ENCODE data around the gene FPGS. TPM values are rescaled to one million over a fixed set of nuclear protein-coding genes. Genes with fewer than 3 reads are reported as not detected.

The FPGS gene
- total RNA-seq, 2 donors from 2014 or later, result 58.4 to 80.4 TPM

GRCh38 chr9:127796225-127796813, 6.4 kb upstream of the FPGS start:
- H3K27ac ChIP-seq, result peak overlapping the region; percentile 55 to 82 (median 67)
- peaks cover 92% of the 10 kb centered on the region for H3K4me1 ChIP-seq
- no peaks in the 10 kb centered on the region for H3K9me3 ChIP-seq
- peaks cover 0 to 2% of the 10 kb centered on the region in 2 donors for H3K36me3 ChIP-seq (replicated peaks in 1 of 2; ENCODE audit: insufficient read depth in 1 of 2, low read depth in 2 of 2)
- intact Hi-C loops (cut with DNase I), result no loop called here
- DNase-seq (peak; percentile 71 to 89 (median 80)), ATAC-seq (peak; percentile 39)
- no peak overlapping the region for H3K4me3 ChIP-seq
- H3K27me3 ChIP-seq, result no peaks in the 10 kb centered on the region
- TF ChIP-seq CTCF (IDR thresholded peaks at IDR 0.05) (no peak), POLR2A (IDR thresholded peaks at IDR 0.05) (peak in 1 of 3 donors; percentile 8)
- WGBS, 2 donors, result 25 to 30% methylated on average over 8 of the region's 8 CpGs

DNA sequence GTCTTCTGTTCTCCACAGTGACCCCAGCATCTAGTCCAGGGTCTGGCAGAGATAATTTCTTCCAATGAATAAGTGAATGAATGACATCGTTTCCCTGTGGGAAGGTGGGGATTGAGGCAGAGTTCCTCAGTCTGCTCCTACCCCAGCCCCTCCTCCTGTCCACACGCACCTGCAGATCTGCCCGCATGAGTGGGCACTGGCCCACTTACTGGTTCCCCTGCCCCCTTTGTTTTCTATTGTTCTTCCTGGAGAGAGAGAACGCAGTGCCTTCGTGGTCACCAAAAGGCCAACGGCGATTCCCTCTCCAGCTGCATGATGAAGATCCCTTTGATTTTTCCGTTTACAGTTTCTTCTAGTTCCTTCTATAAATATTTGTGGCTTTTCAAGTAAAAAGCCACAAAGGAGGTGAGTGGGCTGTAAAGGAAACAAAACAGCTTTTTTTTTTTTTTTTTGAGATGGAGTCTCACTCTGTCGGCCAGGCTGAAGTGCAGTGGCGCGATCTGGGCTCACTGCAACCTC, 5.8 kb upstream of the FPGS start:
- Histone ChIP-seq H3K4me3 (no peak overlapping the region), H3K27ac (peak overlapping the region; percentile 55 to 82 (median 67)), H3K9me3 (no peaks in the 10 kb centered on the region), H3K36me3 (replicated peaks in 1 of 2; ENCODE audit: insufficient read depth in 1 of 2, low read depth in 2 of 2) (peaks cover 0 to 2% of the 10 kb centered on the region in 2 donors), H3K4me1 (peaks cover 98% of the 10 kb centered on the region), H3K27me3 (no peaks in the 10 kb centered on the region)
- DNase-seq (no peak), ATAC-seq (no peak)
- intact Hi-C loops (cut with DNase I), result no loop called here
- 48 to 51% methylated on average over 11 of the region's 11 CpGs for WGBS, 2 donors
- TF ChIP-seq CTCF (IDR thresholded peaks at IDR 0.05) (no peak), POLR2A (IDR thresholded peaks at IDR 0.05) (no peak)

- Histone ChIP-seq H3K4me3 (no peak overlapping the region), H3K27me3 (no peaks in the 10 kb centered on the region), H3K4me1 (peaks cover 75% of the 10 kb centered on the region), H3K9me3 (no peaks in the 10 kb centered on the region), H3K36me3 (replicated peaks in 1 of 2; ENCODE audit: insufficient read depth in 1 of 2, low read depth in 2 of 2) (no peaks in the 10 kb centered on the region), H3K27ac (peak overlapping the region; percentile 94 to 96 (median 96))
- intact Hi-C loops (cut with DNase I), result no loop called here
- ATAC-seq (no peak), DNase-seq (no peak)
- TF ChIP-seq POLR2A (IDR thresholded peaks at IDR 0.05), result no peak
- peak in 1 of 7 experiments; percentile 30 for TF ChIP-seq CTCF (IDR thresholded peaks at IDR 0.05)
- 20 to 38% methylated on average over 6 to 10 of the region's 10 CpGs for WGBS, 2 donors
Observed at GRCh38 chr9:127801955-127802575, 617 bp upstream of the FPGS start.

DNA sequence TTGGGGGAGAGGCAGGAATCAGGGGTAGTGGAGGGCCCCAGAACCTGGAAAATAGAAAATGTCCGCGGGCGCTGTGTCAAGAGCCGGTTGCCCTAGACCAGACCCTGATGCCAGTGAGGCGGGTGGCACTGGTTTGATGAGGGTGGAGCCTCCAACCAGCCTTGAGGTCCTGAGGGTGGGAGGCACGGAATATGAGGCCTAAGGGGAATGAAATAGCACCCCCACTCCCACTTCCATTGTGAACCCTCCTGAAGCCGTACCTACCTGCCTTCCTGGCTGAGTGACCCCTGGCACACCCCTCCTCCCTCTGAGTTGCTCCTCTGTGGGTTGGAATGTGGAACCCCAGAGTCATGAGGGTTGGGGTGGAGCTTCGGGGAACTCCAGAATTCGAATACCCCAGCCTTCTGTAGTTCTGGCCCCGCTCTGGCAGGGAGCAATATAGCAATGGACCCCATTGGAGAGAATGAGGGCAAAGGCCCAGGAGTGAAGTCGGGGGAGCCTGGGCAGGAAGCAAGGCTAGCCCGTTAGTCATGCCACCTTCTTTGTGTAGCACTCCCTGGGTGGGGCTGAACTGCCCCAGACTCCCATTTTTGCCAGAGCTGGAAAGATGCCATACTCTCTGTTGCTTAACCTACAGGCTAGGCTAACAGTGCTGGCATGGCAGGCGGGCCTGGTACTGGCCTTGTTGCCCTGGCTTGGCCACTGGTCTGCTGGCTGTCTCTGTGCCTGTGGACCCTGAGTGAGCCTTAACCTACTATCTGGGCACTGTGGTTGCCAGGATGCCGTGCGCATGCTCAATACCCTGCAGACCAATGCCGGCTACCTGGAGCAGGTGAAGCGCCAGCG, 1.0 kb downstream of the FPGS start:
- Histone ChIP-seq H3K27ac (peak overlapping the region; percentile 94 to 96 (median 96)), H3K9me3 (no peaks in the 10 kb centered on the region), H3K27me3 (no peaks in the 10 kb centered on the region), H3K4me3 (peak overlapping the region; percentile 48 to 59), H3K4me1 (peaks cover 58% of the 10 kb centered on the region), H3K36me3 (replicated peaks in 1 of 2; ENCODE audit: insufficient read depth in 1 of 2, low read depth in 2 of 2) (peaks cover 2 to 10% of the 10 kb centered on the region in 2 donors)
- DNase-seq (peak in 3 of 4 donors; percentile 37 to 70 (median 48)), ATAC-seq (no peak)
- TF ChIP-seq POLR2A (IDR thresholded peaks at IDR 0.05), result peak in 1 of 3 donors; percentile 8
- no peak for TF ChIP-seq CTCF (IDR thresholded peaks at IDR 0.05)
- 35 to 39% methylated on average over 16 to 18 of the region's 18 CpGs for WGBS, 2 donors
- intact Hi-C loops (cut with DNase I), result no loop called here

All from body of pancreas (tissue), 4 donors.